ENCODE measurements around the gene CXorf38. TPM values are rescaled to one million over a fixed set of nuclear protein-coding genes. Genes with fewer than 3 reads are reported as not detected.

Gene CXorf38
- total RNA-seq, 1 donor from 2014 or later: 7.1 TPM

DNA sequence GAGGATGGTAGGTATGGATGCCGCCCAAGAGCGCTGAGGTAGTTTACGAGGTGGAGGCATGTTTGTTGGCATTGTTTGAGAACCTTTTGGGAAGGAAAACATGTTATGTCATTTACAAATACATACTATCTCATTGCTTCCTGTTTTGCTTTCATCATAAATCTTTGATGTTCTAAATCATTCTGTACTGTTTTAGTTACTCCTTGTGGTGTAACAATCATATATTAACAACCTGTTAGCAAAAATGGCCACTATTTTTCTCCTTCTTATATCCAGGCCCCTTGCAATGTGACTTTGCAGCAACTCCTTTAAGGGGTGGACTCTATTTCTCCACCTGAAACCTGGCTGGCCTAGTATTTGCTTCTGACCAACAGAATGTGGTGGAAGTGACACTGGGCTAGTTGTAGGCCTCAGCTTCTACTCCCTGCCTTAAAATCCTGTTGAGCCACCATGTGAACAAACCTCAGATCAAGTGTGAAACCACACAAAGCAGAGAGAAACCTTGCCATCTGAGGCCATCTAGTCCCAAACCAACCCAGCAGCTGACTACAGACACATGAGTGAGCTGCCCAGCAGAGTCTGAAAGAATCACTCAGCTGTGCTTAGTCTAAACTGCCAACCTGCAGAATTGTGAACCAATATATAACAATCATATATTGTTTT lies 15.8 kb upstream of the CXorf38 start:
- Mint-ChIP-seq H3K9me3 (peaks cover 3% of the 10 kb centered on the region), H3K27me3 (ENCODE audit: low read depth) (no peaks in the 10 kb centered on the region), H3K36me3 (ENCODE audit: low read depth) (peaks cover 19% of the 10 kb centered on the region), H3K4me1 (no peaks in the 10 kb centered on the region), H3K27ac (ENCODE audit: unreplicated experiment) (no peak overlapping the region), H3K4me3 (no peak overlapping the region)
- no peak for DNase-seq (ENCODE audit: low read depth, low spot score)
- TF ChIP-seq, protein P1, sequence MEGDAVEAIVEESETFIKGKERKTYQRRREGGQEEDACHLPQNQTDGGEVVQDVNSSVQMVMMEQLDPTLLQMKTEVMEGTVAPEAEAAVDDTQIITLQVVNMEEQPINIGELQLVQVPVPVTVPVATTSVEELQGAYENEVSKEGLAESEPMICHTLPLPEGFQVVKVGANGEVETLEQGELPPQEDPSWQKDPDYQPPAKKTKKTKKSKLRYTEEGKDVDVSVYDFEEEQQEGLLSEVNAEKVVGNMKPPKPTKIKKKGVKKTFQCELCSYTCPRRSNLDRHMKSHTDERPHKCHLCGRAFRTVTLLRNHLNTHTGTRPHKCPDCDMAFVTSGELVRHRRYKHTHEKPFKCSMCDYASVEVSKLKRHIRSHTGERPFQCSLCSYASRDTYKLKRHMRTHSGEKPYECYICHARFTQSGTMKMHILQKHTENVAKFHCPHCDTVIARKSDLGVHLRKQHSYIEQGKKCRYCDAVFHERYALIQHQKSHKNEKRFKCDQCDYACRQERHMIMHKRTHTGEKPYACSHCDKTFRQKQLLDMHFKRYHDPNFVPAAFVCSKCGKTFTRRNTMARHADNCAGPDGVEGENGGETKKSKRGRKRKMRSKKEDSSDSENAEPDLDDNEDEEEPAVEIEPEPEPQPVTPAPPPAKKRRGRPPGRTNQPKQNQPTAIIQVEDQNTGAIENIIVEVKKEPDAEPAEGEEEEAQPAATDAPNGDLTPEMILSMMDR (conservative IDR thresholded peaks at IDR 0.05): no peak

DNA sequence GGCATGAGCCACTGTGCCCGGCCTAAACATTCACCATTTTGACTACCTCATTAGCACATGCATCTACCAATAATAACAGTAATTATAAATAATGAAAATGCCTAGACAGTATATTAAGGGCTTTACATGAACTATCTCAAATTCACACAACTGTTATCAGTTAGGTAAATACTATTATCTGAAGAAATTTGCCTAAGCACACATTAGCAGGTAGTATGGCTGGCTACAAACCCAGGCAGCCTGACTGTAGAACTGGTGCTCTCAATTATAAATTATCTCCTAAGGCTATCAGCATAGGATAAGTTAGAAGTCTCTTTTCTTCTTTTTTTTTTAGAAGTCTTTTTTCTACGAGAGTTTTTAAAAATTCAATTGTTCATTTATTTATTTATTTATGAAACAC lies 14.1 kb upstream of the CXorf38 start:
- peaks cover 13% of the 10 kb centered on the region for H3K36me3 Mint-ChIP-seq (ENCODE audit: low read depth)
- no peak for DNase-seq (ENCODE audit: low read depth, low spot score)
- TF ChIP-seq, protein P1 (conservative IDR thresholded peaks at IDR 0.05): no peak
- no peak overlapping the region for H3K27ac Mint-ChIP-seq (ENCODE audit: unreplicated experiment)
- no peak overlapping the region for H3K4me3 Mint-ChIP-seq
- no peaks in the 10 kb centered on the region for H3K4me1 Mint-ChIP-seq
- no peaks in the 10 kb centered on the region for H3K9me3 Mint-ChIP-seq
- H3K27me3 Mint-ChIP-seq (ENCODE audit: low read depth): no peaks in the 10 kb centered on the region

GRCh38 chrX:40660381-40660780 lies 13.0 kb upstream of the CXorf38 start:
- Mint-ChIP-seq H3K9me3 (no peaks in the 10 kb centered on the region), H3K27me3 (ENCODE audit: low read depth) (no peaks in the 10 kb centered on the region), H3K36me3 (ENCODE audit: low read depth) (peaks cover 6% of the 10 kb centered on the region), H3K4me3 (no peak overlapping the region), H3K27ac (ENCODE audit: unreplicated experiment) (no peak overlapping the region), H3K4me1 (no peaks in the 10 kb centered on the region)
- TF ChIP-seq, protein P1 (conservative IDR thresholded peaks at IDR 0.05): no peak
- no peak for DNase-seq (ENCODE audit: low read depth, low spot score)

DNA sequence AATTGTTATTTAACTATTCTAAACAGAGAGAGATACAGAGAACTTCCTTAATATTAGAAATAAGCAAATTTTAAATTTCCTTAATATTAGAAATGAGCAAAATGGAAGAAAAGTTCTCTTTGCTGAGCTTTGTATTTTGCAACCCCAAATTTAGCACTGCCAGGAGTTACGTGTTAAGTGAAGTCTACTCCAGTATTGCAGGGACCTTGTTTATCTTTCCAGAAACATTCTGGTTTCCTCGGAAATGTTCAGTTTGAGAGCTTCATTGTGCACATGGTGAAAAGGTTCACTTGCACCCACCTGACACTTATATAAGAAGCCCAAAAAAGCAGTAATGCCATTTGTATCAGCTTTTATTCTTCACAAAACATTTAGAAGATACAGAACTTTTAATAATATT lies 6.2 kb upstream of the CXorf38 start:
- Mint-ChIP-seq H3K27ac (ENCODE audit: unreplicated experiment) (no peak overlapping the region), H3K4me1 (no peaks in the 10 kb centered on the region), H3K27me3 (ENCODE audit: low read depth) (no peaks in the 10 kb centered on the region), H3K4me3 (no peak overlapping the region), H3K36me3 (ENCODE audit: low read depth) (peaks cover 4% of the 10 kb centered on the region), H3K9me3 (no peaks in the 10 kb centered on the region)
- TF ChIP-seq, protein P1 (conservative IDR thresholded peaks at IDR 0.05): no peak
- DNase-seq (ENCODE audit: low read depth, low spot score): no peak

DNA sequence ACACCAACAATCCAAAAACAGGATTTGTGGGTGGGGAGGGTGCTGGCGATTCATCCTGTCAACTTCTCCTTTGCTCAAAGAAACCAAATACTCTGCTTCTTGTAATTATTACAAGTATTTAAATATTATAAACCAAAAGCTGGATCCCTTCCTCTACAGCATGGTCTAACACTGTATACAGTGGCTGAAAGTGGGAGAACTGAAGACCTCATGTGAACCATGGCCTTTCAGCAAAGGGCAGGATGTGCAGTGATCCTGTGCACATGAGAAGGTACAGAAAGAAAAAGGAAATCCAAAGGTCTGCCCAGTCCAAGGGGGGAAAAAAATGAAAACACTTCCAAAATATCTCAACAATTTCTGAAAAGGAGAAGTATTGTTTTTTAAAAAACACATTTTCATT lies 5.3 kb upstream of the CXorf38 start:
- Mint-ChIP-seq H3K4me1 (peaks cover 2% of the 10 kb centered on the region), H3K27ac (ENCODE audit: unreplicated experiment) (no peak overlapping the region), H3K4me3 (no peak overlapping the region), H3K9me3 (no peaks in the 10 kb centered on the region), H3K27me3 (ENCODE audit: low read depth) (no peaks in the 10 kb centered on the region), H3K36me3 (ENCODE audit: low read depth) (peaks cover 4% of the 10 kb centered on the region)
- no peak for DNase-seq (ENCODE audit: low read depth, low spot score)
- TF ChIP-seq, protein P1 (conservative IDR thresholded peaks at IDR 0.05): no peak

Measured in neural crest cell (in vitro differentiated cells).